ENCODE results near the gene EGFL7.
A peak's percentile ranks its signal among the peaks of the same experiment; 100 is the strongest.

Gene EGFL7

DNA sequence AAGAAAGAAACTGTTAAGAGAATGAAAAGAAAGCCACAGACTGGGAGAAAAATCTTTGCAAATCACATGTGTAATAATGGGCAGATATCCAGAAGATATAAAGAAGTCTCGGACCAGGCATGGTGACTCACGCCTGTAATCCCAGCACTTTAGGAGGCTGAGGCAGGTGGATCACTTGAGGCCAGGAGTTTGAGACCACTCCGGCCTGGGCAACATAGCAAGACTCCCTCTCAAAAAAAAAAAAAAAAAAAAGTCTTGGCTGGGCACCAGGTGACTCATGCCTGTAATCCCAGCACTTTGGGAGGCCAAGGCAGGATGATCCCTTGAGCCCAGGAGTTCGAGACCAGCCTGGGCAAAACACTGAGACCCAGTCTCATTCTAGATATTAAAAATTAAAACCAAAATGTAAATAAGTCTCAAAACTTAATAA is 48.5 kb downstream of the EGFL7 start (continued):
- TF ChIP-seq SP3 (tag by site-specific recombination; IDR thresholded peaks at IDR 0.05): 0 out of 2 replicates have a peak, but pooled peaks have one; percentile 18
- 0 out of 2 replicates have a peak, but pooled peaks have one; percentile 39 for TF ChIP-seq ZNF24 (tag by site-specific recombination; IDR thresholded peaks at IDR 0.05)
- TF ChIP-seq, protein P1, sequence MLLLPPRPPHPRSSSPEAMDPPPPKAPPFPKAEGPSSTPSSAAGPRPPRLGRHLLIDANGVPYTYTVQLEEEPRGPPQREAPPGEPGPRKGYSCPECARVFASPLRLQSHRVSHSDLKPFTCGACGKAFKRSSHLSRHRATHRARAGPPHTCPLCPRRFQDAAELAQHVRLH (tag by site-specific recombination; IDR thresholded peaks at IDR 0.05): peak; percentile 76
- TF ChIP-seq ZNF623 (tag by site-specific recombination; IDR thresholded peaks at IDR 0.05): 0 out of 2 replicates have a peak, but pooled peaks have one; percentile 21
- peak; percentile 76; the same call in 1 of the 2 replicates for TF ChIP-seq BCL11A (tag by site-specific recombination; IDR thresholded peaks at IDR 0.05; ENCODE audit: low read depth)
- peak; percentile 25; the same call in 1 of the 2 replicates for TF ChIP-seq ZNF335 (tag by site-specific recombination; conservative IDR thresholded peaks at IDR 0.05)

GRCh38 chr9:136711751-136712689 is 49.3 kb downstream of the EGFL7 start, which contains the start of gene DIPK1B:
Gene DIPK1B, plus strand, starts transcription at chr9:136712572. Its CDS starts 94 bp downstream, at chr9:136712666.
- ChIA-PET CTCF (interaction anchor here (1.6 kb wide), 1 partner anchor 26 kb away, joined by 6 read pairs; no protein-coding TSS in a partner anchor), POLR2A (interaction anchor here (0.7 to 6.4 kb wide), 3 partner anchors 11 to 703 kb away, joined by 8 to 79 read pairs (median 25); no protein-coding TSS in a partner anchor)
- Histone ChIP-seq H3K4me3 (ENCODE audit: low read depth, low read length) (peak within 1 kb of the TSS; percentile 70), H3K27ac (ENCODE audit: extremely low read depth, low read depth, low read length) (peak within 1 kb of the TSS; percentile 80), H3K36me3 (ENCODE audit: control insufficient read depth in 2 of 2, insufficient read depth in 1 of 2, low read length in 2 of 2) (peaks cover 0 to 22% of the 10 kb centered on the region in 2 experiments; a peak in 2 of 3 replicates), H3K4me1 (ENCODE audit: control insufficient read depth, insufficient read depth, low read length) (no peaks in the 10 kb centered on the region), H3K9me3 (ENCODE audit: control insufficient read depth, insufficient read depth, low read depth, low read length) (no peaks in the 10 kb centered on the region)
- no peak for TF ChIP-seq ZNF501 (tag by site-specific recombination; IDR thresholded peaks at IDR 0.05)
- TF ChIP-seq ZNF596 (tag by site-specific recombination; IDR thresholded peaks at IDR 0.05): no peak
- TF ChIP-seq BCL11A (tag by site-specific recombination; IDR thresholded peaks at IDR 0.05; ENCODE audit: low read depth): no peak
- 0 out of 2 replicates have a peak, but pooled peaks have one; percentile 3 for TF ChIP-seq ZNF335 (tag by site-specific recombination; conservative IDR thresholded peaks at IDR 0.05)
- peak; percentile 26; the same call in 1 of the 2 replicates for TF ChIP-seq GLIS2 (tag by site-specific recombination; IDR thresholded peaks at IDR 0.05)
- no peak for TF ChIP-seq ZBTB1 (tag by site-specific recombination; IDR thresholded peaks at IDR 0.05)
- TF ChIP-seq ZNF214 (tag by site-specific recombination; IDR thresholded peaks at IDR 0.05; ENCODE audit: borderline replicate concordance): no peak
- TF ChIP-seq, protein P2, sequence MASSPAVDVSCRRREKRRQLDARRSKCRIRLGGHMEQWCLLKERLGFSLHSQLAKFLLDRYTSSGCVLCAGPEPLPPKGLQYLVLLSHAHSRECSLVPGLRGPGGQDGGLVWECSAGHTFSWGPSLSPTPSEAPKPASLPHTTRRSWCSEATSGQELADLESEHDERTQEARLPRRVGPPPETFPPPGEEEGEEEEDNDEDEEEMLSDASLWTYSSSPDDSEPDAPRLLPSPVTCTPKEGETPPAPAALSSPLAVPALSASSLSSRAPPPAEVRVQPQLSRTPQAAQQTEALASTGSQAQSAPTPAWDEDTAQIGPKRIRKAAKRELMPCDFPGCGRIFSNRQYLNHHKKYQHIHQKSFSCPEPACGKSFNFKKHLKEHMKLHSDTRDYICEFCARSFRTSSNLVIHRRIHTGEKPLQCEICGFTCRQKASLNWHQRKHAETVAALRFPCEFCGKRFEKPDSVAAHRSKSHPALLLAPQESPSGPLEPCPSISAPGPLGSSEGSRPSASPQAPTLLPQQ (tag by site-specific recombination; IDR thresholded peaks at IDR 0.05): no peak
- TF ChIP-seq ZBTB26 (tag by site-specific recombination; optimal IDR thresholded peaks at IDR 0.05): peak; percentile 29
- TF ChIP-seq ZFHX2 (tag by site-specific recombination; conservative IDR thresholded peaks at IDR 0.05): peak; percentile 68
- TF ChIP-seq ZNF138 (tag by site-specific recombination; IDR thresholded peaks at IDR 0.05; ENCODE audit: borderline replicate concordance): no peak
- TF ChIP-seq ZNF629 (tag by site-specific recombination; IDR thresholded peaks at IDR 0.05): no peak
- TF ChIP-seq, protein P3, sequence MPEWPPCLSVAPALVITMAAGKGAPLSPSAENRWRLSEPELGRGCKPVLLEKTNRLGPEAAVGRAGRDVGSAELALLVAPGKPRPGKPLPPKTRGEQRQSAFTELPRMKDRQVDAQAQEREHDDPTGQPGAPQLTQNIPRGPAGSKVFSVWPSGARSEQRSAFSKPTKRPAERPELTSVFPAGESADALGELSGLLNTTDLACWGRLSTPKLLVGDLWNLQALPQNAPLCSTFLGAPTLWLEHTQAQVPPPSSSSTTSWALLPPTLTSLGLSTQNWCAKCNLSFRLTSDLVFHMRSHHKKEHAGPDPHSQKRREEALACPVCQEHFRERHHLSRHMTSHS (tag by site-specific recombination; IDR thresholded peaks at IDR 0.05): no peak
- no peak for TF ChIP-seq ZNF280C (tag by site-specific recombination; IDR thresholded peaks at IDR 0.05)
- no peak for TF ChIP-seq ZNF791 (tag by site-specific recombination; IDR thresholded peaks at IDR 0.05)

Data from HEK293 (cell line).